Measurements from ENCODE around the gene RWDD2A.

Gene RWDD2A

GRCh38 chr6:83192871-83193746, at the start of gene RWDD2A, which contains the start of gene PGM3:
TSS of gene RWDD2A (plus strand) at chr6:83193357. CDS start at chr6:83194452, 1,095 bp downstream.
TSS of gene PGM3 (minus strand) at chr6:83193265. CDS start at chr6:83191012, 2,253 bp downstream.
- TF ChIP-seq CTCF (IDR thresholded peaks at IDR 0.05), result no peak
- Histone ChIP-seq H3K79me2 (peaks cover 4% of the 10 kb centered on the region), H3K4me1 (no peaks in the 10 kb centered on the region), H3K36me3 (ENCODE audit: control insufficient read depth, insufficient read depth, low read length) (no peaks in the 10 kb centered on the region), H3K4me3 (ENCODE audit: low read depth, low read length) (peak within 1 kb of the TSS; percentile 89), H3K27ac (peak within 1 kb of the TSS; percentile 21), H3K9me3 (ENCODE audit: control insufficient read depth, low read length) (no peaks in the 10 kb centered on the region), H3K4me2 (ENCODE audit: low read length) (peak within 1 kb of the TSS; percentile 96), H2AFZ (peak within 1 kb of the TSS; percentile 95), H3K27me3 (ENCODE audit: control insufficient read depth, insufficient read depth, low read length) (no peaks in the 10 kb centered on the region), H3K9ac (peak within 1 kb of the TSS; percentile 63)

GRCh38 chr6:83151114-83151513, 42.0 kb upstream of the RWDD2A start:
- no peaks in the 10 kb centered on the region for H3K36me3 ChIP-seq (ENCODE audit: control insufficient read depth, insufficient read depth, low read length)
- no peak for TF ChIP-seq CTCF (IDR thresholded peaks at IDR 0.05)

GRCh38 chr6:83152913-83153312, 40.2 kb upstream of the RWDD2A start:
- Histone ChIP-seq H3K4me3 (ENCODE audit: low read depth, low read length) (no peak overlapping the region), H3K27ac (no peak overlapping the region), H3K9ac (no peak overlapping the region), H3K27me3 (ENCODE audit: control insufficient read depth, insufficient read depth, low read length) (no peaks in the 10 kb centered on the region), H3K4me2 (ENCODE audit: low read length) (no peak overlapping the region), H3K4me1 (no peaks in the 10 kb centered on the region), H3K9me3 (ENCODE audit: control insufficient read depth, low read length) (no peaks in the 10 kb centered on the region), H3K79me2 (no peaks in the 10 kb centered on the region), H3K36me3 (ENCODE audit: control insufficient read depth, insufficient read depth, low read length) (no peaks in the 10 kb centered on the region), H2AFZ (no peak overlapping the region)
- no peak for TF ChIP-seq CTCF (IDR thresholded peaks at IDR 0.05)

More at GRCh38 chr6:83151114-83151513, 42.0 kb upstream of the RWDD2A start:
- Histone ChIP-seq H3K27ac (no peak overlapping the region), H2AFZ (no peak overlapping the region), H3K79me2 (no peaks in the 10 kb centered on the region), H3K4me1 (no peaks in the 10 kb centered on the region), H3K9me3 (ENCODE audit: control insufficient read depth, low read length) (no peaks in the 10 kb centered on the region), H3K4me2 (ENCODE audit: low read length) (no peak overlapping the region), H3K27me3 (ENCODE audit: control insufficient read depth, insufficient read depth, low read length) (no peaks in the 10 kb centered on the region), H3K9ac (no peak overlapping the region), H3K4me3 (ENCODE audit: low read depth, low read length) (no peak overlapping the region)

GRCh38 chr6:83153883-83154521, 39.2 kb upstream of the RWDD2A start:
- H2AFZ ChIP-seq, result no peak overlapping the region
- no peaks in the 10 kb centered on the region for H3K27me3 ChIP-seq (ENCODE audit: control insufficient read depth, insufficient read depth, low read length)
- no peaks in the 10 kb centered on the region for H3K4me1 ChIP-seq
- no peak for TF ChIP-seq CTCF (IDR thresholded peaks at IDR 0.05)
- H3K9me3 ChIP-seq (ENCODE audit: control insufficient read depth, low read length), result no peaks in the 10 kb centered on the region
- no peak overlapping the region for H3K4me3 ChIP-seq (ENCODE audit: low read depth, low read length)
- H3K4me2 ChIP-seq (ENCODE audit: low read length), result no peak overlapping the region
- no peaks in the 10 kb centered on the region for H3K36me3 ChIP-seq (ENCODE audit: control insufficient read depth, insufficient read depth, low read length)
- H3K27ac ChIP-seq, result no peak overlapping the region
- no peaks in the 10 kb centered on the region for H3K79me2 ChIP-seq
- no peak overlapping the region for H3K9ac ChIP-seq
